ENCODE results near the gene CCDC134.
A peak's percentile ranks its signal among the peaks of the same experiment; 100 is the strongest.
"Not testable (repeated sequence)": the region's sequence is repeated elsewhere in the genome, so short reads cannot be mapped to it uniquely, and the experiment has no call there.

The CCDC134 gene

DNA sequence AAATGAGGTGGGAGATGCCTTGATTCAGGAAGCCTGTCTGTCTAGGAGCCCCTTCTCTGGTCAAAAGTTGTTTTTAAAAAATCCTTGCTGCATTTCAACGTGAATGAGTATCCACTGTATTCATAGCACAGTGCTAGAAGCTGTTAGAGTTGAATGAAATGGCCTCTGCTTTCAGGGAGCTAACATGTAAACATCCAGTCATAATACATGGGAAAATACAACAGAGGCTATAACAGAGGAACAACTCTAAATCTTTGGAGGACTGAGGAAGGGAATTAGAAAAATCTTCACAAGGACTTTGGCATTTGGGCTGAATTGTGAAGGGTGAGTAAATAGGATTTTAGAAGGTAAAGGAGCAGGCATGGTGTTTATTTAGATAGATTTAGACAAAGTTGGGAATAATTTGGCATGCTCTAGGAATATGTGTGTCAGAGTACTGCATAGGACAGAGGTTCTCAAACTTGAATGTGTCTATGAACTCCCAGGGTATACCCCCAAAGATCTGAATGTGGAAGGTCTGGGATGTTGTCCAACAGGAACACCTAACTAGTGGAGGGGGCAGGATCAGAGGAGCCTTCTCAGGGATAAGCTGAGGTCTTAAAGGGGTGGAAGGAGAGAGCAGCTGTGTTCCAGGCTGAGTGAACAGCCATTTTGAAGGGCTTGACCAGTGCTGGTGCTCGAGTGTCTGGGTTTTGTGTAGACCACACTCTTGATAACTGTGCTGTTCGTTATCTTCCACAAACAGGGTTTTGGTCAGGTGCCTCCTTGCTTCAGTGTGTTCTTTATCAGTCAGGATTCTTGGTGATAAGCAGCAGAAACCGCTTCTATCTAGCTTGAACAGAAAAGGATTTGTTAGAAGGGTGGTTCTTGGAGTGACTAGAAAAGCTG lies 45.1 kb downstream of the CCDC134 start:
- DNase-seq: no peak

DNA sequence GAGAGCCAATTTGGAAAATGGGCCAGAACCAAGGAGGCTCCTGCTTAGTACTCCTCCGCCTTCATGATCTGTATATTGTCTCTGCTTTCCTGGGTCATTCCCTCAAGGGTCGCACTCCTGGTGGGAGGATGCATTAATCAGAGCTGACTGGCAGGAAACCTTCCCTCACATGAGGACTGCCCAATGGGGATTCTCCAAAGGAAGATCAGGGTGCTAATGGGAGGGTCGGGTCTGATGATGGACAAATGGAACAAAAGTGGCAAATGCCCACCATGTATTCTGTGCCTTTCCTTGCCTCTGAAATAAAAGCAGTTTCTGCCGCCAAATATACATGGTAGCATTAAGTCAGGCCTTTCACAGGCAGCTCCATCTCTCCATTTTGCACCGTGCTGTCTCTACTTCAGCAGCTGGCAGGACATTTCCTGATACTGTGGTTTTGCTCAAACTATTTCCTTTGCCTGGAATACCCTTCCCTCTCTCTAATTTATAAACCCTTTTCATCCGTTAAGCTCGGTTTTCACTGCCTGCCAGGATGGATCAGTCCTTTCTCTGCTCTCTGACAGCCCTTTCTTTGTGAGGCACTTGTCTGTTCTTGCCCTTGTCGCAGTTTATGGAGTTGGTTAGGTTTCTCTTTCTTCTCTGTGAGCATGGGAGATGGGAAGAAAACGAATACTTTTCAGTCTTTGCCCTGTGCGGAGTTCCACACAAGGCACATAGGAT lies 45.9 kb downstream of the CCDC134 start:
- no peak for DNase-seq

GRCh38 chr22:41847300-41847699 lies 46.8 kb downstream of the CCDC134 start:
- no peak for DNase-seq

DNA sequence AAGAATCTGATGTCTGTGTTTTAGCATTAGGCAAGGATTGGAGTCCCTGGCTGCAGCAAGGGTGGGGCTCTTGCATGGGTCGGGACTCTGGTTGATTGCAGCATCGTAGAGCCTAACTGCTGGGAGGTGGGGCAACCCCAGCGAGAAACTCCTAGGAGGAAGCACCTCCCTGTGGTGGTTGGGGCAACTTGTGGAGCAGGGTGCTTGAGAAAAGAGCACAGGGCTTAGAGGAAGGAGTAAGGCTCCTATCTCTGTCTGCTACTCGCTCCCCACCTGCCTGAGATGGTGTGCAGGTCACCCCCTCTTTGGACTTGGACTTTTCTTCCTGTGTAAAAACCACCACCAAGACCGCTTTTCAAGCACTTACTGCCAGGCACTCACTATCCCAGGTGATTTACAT lies 48.0 kb downstream of the CCDC134 start:
- DNase-seq: no peak

DNA sequence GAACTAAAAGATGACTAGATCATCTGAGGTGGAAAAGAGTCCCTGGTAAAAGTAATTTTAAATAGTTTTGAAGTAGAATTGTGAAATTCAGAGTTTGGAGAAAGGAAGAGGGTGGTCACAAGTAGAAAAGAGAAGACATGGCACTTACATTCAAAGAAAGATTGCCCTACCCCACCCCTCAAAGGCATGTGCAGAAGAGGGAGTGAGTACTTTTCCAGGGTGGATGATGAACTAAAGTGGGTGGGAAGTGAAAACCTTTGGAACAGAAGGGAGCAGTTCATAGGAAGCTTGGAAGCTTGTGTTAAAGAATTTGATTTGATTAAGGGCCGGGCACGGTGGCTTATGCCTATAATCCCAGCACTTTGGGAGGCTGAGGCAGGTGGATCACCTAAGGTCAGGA lies 56.0 kb downstream of the CCDC134 start:
- DNase-seq: no peak

GRCh38 chr22:41857155-41857859 lies 56.8 kb downstream of the CCDC134 start:
- peak in 1 of 2 experiments; percentile 16 for DNase-seq

DNA sequence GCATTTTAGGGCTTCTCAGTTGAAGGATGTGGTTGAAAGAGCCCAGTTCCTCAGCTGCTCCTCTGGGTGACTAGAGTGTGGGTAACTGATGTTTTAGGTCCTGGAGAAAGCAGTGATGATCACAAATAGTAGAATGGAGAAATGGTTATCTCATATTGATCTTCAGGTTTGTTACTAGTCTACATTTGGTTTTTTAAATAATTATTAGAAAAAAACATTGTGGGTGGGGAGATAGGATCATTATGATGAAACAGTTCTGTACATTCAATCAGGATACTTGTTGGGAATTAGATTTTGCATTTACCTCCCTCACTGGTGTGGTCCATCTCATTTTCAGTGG lies 57.4 kb downstream of the CCDC134 start:
- DNase-seq: no peak

GRCh38 chr22:41862160-41862529 lies 61.7 kb downstream of the CCDC134 start:
- DNase-seq: no peak

DNA sequence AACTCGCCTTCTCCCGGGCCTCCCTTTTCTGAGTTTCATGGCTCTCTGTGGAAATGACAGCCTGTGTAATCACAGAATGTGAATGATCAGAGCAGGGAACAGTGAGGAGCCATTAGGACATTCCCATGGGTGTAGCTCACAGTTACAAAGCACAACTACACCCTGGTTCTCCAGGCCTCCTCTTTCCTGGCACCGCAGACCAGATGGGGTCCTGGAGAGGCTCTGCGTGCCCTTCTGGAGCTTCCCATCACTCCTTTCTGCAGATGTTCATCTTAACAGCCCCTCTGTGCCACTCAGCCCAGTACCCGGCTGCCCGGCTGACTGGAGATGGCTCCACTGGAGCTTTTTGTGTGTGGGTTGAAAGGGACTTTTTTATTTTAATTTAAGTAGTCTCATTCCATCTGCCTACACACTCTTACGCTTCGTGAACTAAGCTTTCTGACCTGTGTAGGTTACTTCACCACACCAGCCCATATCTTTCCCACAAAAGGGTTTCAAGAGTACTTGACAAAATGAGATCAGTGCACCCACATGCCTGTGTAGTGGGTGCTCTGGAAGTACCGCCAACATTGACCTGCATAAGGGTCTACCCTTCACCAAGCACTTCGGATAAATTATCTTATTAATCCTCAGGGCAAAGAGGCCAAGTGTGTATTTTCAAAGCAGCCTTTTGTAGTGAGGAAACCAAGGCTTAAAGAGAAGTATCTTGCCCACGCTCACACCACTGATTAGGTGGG lies 62.2 kb downstream of the CCDC134 start:
- no peak for DNase-seq

GRCh38 chr22:41863472-41863871 lies 63.0 kb downstream of the CCDC134 start:
- no peak for DNase-seq

DNA sequence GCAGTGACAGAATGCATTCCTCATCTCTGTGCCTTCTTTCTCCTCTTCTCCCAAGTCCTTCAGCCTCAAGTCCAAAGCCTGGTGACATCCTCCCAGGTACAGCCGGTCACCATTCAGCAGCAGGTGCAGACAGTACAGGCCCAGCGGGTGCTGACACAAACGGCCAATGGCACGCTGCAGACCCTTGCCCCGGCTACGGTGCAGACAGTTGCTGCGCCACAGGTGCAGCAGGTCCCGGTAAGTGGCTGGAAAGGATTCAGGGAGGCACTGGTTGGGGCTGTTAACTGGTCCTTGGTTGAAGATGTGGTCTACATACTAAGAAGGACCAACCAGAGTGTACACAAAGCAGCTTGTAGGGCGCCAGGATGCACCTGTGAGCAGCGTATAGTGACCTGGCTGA lies 68.1 kb downstream of the CCDC134 start:
- DNase-seq: no peak

DNA sequence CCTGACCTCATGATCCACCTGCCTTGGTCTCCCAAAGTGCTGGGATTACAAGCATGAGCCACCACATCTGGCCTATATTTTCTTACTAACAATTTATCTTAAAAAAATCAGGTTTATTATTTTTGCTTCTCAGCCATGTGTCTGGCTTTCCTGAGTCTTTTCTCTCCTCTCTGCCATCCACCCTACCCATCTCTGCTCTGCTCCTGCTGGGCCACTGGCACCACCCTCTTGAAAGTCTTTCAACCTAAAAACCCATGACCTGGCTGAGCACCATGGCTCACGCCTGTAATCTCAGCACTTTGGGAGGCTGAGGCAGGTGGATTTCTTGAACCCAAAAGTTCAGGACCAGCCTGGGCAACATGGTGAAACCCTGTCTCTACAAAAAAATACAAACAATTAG lies 69.6 kb downstream of the CCDC134 start:
- DNase-seq: not testable (repeated sequence)

DNA sequence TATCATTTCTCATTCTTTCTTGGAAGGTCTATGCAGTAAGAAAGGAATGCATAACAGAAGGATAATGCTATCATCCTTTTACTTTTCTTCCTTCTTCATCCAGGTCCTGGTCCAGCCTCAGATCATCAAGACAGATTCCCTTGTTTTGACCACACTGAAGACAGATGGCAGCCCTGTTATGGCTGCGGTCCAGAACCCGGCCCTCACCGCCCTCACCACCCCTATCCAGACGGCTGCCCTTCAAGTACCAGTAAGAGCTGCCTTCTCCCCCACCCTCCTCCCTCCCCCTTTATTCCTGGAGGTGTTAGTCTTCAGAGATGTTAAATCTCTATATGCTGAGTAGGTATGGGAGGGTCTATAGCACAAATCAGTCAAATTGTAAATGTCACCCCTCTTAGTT lies 70.3 kb downstream of the CCDC134 start:
- DNase-seq: no peak

- no peak for DNase-seq
Observed at GRCh38 chr22:41873391-41873790, 72.9 kb downstream of the CCDC134 start.

GRCh38 chr22:41874090-41874489 lies 73.6 kb downstream of the CCDC134 start:
- no peak for DNase-seq

GRCh38 chr22:41875531-41876270 lies 75.2 kb downstream of the CCDC134 start:
- no peak for DNase-seq
